ENCODE data around the gene IBTK. TPM values are rescaled to one million over a fixed set of nuclear protein-coding genes. Genes with fewer than 3 reads are reported as not detected.

Gene IBTK
- 26.2 and 45.0 TPM in 2 replicates for total RNA-seq (ENCODE audit: low replicate concordance)

GRCh38 chr6:82247505-82248272 lies at the start of gene IBTK:
TSS of gene IBTK (minus strand) at chr6:82247744. CDS start at chr6:82240486, 7,258 bp downstream.

Other genes with a start within 250 kb of the IBTK start
- 16.4 and 24.7 TPM in 2 replicates for gene TPBG, start 116.1 kb upstream of the IBTK start, total RNA-seq (ENCODE audit: low replicate concordance)